Activated naive CD4-positive, alpha-beta T cell treated with anti-CD3 and anti-CD28 coated beads, Interleukin-2, amount 10 ng/mL, durations not matched to agents 5 hours and 36 hours (primary cell): ENCODE measurements around the gene NEAT1. TPM values are rescaled to one million over a fixed set of nuclear protein-coding genes. Genes with fewer than 3 reads are reported as not detected.

ENCODE experiments used
- total RNA-seq, 2 experiments: library from RNA; stranded (reverse); gene quantifications; one replicate each; pipeline ENCODE4 v1.2.3, GENCODE V29; 2021

NEAT1 gene
- total RNA-seq = 100 to 1,000 TPM; 658 to 899 TPM

DNA sequence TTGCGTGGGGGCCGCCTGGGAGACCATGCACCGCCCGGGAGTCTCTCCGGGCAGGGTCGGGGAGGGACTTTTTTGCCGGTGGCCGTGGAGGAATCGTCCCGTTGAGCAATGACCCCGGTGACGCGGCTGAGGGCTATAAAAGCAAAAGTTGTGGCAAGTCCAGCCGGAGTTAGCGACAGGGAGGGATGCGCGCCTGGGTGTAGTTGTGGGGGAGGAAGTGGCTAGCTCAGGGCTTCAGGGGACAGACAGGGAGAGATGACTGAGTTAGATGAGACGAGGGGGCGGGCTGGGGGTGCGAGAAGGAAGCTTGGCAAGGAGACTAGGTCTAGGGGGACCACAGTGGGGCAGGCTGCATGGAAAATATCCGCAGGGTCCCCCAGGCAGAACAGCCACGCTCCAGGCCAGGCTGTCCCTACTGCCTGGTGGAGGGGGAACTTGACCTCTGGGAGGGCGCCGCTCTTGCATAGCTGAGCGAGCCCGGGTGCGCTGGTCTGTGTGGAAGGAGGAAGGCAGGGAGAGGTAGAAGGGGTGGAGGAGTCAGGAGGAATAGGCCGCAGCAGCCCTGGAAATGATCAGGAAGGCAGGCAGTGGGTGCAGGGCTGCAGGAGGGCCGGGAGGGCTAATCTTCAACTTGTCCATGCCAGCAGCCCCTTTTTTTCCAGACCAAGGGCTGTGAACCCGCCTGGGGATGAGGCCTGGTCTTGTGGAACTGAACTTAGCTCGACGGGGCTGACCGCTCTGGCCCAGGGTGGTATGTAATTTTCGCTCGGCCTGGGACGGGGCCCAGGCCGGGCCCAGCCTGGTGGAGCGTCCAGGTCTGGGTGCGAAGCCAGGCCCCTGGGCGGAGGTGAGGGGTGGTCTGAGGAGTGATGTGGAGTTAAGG, at the start of gene NEAT1:
NEAT1 (plus strand) TSS at position 166 of the 883 bp plus-strand sequence.

DNA sequence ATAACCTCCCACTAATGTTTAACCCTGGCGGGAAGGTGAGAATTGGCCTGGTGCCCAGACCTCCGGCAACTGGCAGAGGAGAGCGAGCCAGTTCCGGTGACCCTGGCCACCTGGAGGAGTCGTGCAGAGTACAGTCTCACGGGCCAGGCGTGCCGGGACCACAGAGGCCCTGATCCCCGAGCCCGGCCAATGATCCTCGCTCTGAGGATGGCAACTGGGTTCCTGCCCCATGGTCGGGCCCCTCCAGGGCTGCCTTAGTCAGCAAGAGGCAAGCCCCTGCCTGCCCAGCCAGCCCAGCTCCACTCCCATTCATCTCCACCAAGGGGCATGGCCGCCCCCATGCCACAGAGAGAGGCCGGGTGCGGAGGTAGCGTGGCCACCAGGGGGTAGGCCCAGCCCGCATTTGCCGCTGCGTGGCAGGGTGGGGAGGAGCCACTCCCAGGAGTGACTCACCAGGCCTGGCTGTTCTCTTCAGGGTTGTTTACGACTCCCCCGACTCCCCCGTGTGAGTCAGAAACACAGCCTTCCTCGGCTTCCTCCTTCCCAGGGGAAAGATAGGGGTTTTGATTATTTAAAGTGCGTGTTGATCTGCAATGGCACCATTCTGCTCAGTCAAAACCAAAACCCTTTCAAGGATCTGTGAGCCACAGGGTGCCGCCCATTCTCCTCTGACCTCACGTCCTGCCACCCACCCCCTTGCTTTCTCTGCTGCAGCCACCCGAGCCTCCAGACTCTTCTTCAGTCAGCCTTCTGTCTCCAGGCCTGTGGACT, 40.4 kb upstream of the NEAT1 start, which contains the start of gene SLC25A45:
SLC25A45 (minus strand) TSS at position 614 of the 771 bp plus-strand sequence. CDS start 695 bp downstream, outside the sequence.

DNA sequence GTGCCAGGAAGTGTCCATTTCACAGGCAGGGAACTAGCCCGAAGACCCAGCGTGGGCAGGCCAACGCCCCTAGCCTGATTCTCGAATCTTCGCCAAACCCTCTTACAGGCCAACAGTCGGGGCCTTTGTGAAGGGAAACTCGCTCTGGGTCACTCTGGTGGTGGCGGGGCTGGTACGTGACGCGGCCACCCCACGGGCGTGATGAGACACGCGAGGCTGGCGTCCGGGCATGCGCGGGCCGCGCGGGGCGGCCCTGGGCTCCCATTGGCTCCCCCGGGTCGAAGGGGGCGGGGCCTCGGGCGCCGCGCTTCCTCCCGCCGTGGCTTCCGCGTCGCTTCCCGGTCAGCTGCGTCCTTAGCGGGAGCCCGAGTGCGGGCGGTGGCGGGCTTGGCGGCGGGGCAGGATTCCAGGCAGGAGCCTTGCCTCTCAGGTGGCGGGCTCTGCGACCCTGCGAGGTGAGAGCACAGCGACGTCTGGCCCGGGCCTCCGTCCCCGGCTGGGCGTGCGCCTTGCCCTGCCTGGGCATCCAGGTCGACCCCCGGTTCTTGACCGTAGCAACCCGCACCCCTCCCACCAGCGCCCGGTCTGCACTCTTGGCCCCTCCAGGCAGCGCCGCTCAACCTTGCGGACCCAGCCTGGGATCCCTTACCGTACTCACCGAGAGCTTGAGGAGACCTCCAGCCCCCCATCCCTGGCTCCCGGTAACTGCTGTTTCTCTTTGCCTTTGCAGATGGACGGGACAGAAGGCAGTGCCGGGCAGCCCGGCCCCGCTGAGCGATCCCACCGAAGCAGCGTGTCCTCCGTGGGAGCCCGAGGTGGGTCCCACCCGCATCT, 36.1 kb upstream of the NEAT1 start, which contains the start of gene FRMD8:
FRMD8 (plus strand) TSS at position 331 of the 834 bp plus-strand sequence; CDS start at position 731, 400 bp downstream.

Other genes with a start within 250 kb of the NEAT1 start
- 100 to 1,000 TPM; 161 to 168 TPM for gene CAPN1, start 240.9 kb upstream of the NEAT1 start, total RNA-seq
- 10 to 100 TPM; 35.9 to 37.6 TPM for gene POLA2, start 160.8 kb upstream of the NEAT1 start, total RNA-seq
- gene CDC42EP2, start 107.9 kb upstream of the NEAT1 start, total RNA-seq = under 1 TPM in 1 of 2 experiments, not detected in 1; 0.48 TPM
- gene DPF2, start 88.9 kb upstream of the NEAT1 start, total RNA-seq = 10 to 100 TPM; 61.1 to 61.9 TPM
- under 1 TPM; 0.75 to 0.81 TPM for gene TIGD3, start 68.0 kb upstream of the NEAT1 start, total RNA-seq
- gene SLC25A45, start 40.2 kb upstream of the NEAT1 start, total RNA-seq = 10 to 100 TPM; 35.5 to 41.0 TPM
- gene FRMD8, start 36.2 kb upstream of the NEAT1 start, total RNA-seq = 10 to 100 TPM; 45.8 to 49.6 TPM
- 1,000 to 10,000 TPM; 6,276 to 7,533 TPM for gene MALAT1, start 76.2 kb downstream of the NEAT1 start, total RNA-seq
- 10 to 100 TPM; 56.9 to 59.3 TPM for gene SCYL1, start 102.3 kb downstream of the NEAT1 start, total RNA-seq
- 10 to 100 TPM; 84.0 to 91.3 TPM for gene LTBP3, start 135.6 kb downstream of the NEAT1 start, total RNA-seq
- gene ZNRD2, start 147.7 kb downstream of the NEAT1 start, total RNA-seq = 10 to 100 TPM; 28.0 to 29.7 TPM
- gene FAM89B, start 149.7 kb downstream of the NEAT1 start, total RNA-seq = 10 to 100 TPM; 33.8 to 38.7 TPM
- 10 to 100 TPM; 81.9 to 82.0 TPM for gene EHBP1L1, start 153.3 kb downstream of the NEAT1 start, total RNA-seq
- gene KCNK7, start 173.0 kb downstream of the NEAT1 start, total RNA-seq = 1 to 10 TPM; 1.0 to 1.1 TPM
- 10 to 100 TPM; 57.3 to 58.1 TPM for gene MAP3K11, start 191.4 kb downstream of the NEAT1 start, total RNA-seq
- 10 to 100 TPM; 41.9 to 42.4 TPM for gene PCNX3, start 193.0 kb downstream of the NEAT1 start, total RNA-seq
- gene SIPA1, start 215.3 kb downstream of the NEAT1 start, total RNA-seq = 100 to 1,000 TPM; 243 to 252 TPM
- gene RELA, start 240.1 kb downstream of the NEAT1 start, total RNA-seq = 10 to 100 TPM; 82.7 to 90.8 TPM